RWPE1 (cell line): ENCODE measurements around the gene BHLHA9.

Experiments used
- CTCF ChIA-PET: fragments of 350-600 bp; sonication (Branson Sonifier 250); formaldehyde crosslinking; extraction: SDS; loops from one replicate; lab custom pipeline; 2021; lab: Yijun Ruan, JAX
- POLR2A ChIA-PET: fragments of 400-600 bp; formaldehyde crosslinking; extraction: SDS; loops from one replicate; lab custom pipeline; 2020; ENCODE audit warnings: antibody characterized with exemption; ENCODE audit not compliant: low non-redundant PET; lab: Yijun Ruan, JAX
- DNase-seq: peaks from one replicate; pipeline ENCODE4 v3.0.0; 2012; ENCODE audit warnings: low spot score
- H3K27ac ChIP-seq: fragments of 450-650 bp; 2 replicates; pipeline ENCODE4 v1.5.1; 2017
- CTCF ChIP-seq: fragments of 450-650 bp; conservative IDR thresholded peaks from 2 replicates; pipeline ENCODE4 v1.5.1; 2017; ENCODE audit warnings: low read depth, mild to moderate bottlenecking

Gene BHLHA9

GRCh38 chr17:1227365-1227764, 42.9 kb upstream of the BHLHA9 start:
- no peak for DNase-seq
- ChIA-PET CTCF (interaction anchor here (0.5 kb wide), 1 partner anchor 9 kb away, joined by 3 read pairs; no protein-coding TSS in a partner anchor), POLR2A (interaction anchor here (0.6 kb wide), 1 partner anchor 336 kb away, joined by 3 read pairs; the partner anchor contains the start of gene PITPNA)
- TF ChIP-seq CTCF: no peak
- no peak overlapping the region for H3K27ac ChIP-seq

GRCh38 chr17:1227917-1228780, 42.1 kb upstream of the BHLHA9 start:
- TF ChIP-seq CTCF: no peak
- no peak for DNase-seq
- H3K27ac ChIP-seq: no peak overlapping the region
- POLR2A ChIA-PET: interaction anchor here (0.6 kb wide), 1 partner anchor 335 kb away, joined by 3 read pairs; the partner anchor contains the start of gene PITPNA
- CTCF ChIA-PET: interaction anchor here (0.5 to 0.6 kb wide), 2 partner anchors 9 to 262 kb away, joined by 3 read pairs; no protein-coding TSS in a partner anchor

GRCh38 chr17:1228781-1229348, 41.4 kb upstream of the BHLHA9 start:
- no peak for TF ChIP-seq CTCF
- no peak overlapping the region for H3K27ac ChIP-seq
- ChIA-PET POLR2A (no interaction called here), CTCF (interaction anchor here (0.7 kb wide), 1 partner anchor 680 kb away, joined by 3 read pairs; no protein-coding TSS in a partner anchor)
- no peak for DNase-seq

GRCh38 chr17:1229349-1229899, 40.8 kb upstream of the BHLHA9 start:
- no peak overlapping the region for H3K27ac ChIP-seq
- TF ChIP-seq CTCF: no peak

GRCh38 chr17:1229900-1230501, 40.2 kb upstream of the BHLHA9 start:
- ChIA-PET POLR2A (no interaction called here), CTCF (interaction anchor here (0.6 to 1.6 kb wide), 3 partner anchors 107 to 787 kb away, joined by 3 to 4 read pairs (median 3); no protein-coding TSS in a partner anchor)
- no peak for DNase-seq
- TF ChIP-seq CTCF: no peak
- no peak overlapping the region for H3K27ac ChIP-seq

More at GRCh38 chr17:1229349-1229899, 40.8 kb upstream of the BHLHA9 start:
- POLR2A ChIA-PET: no interaction called here
- CTCF ChIA-PET: interaction anchor here (0.7 to 1.6 kb wide), 2 partner anchors 107 to 680 kb away, joined by 3 to 4 read pairs; no protein-coding TSS in a partner anchor
- no peak for DNase-seq

GRCh38 chr17:1231456-1231855, 38.8 kb upstream of the BHLHA9 start:
- no peak for TF ChIP-seq CTCF
- DNase-seq: no peak
- POLR2A ChIA-PET: no interaction called here
- H3K27ac ChIP-seq: no peak overlapping the region
- CTCF ChIA-PET: no interaction called here
